Thymus (tissue), 11 donors: ENCODE measurements around the gene EZH2. TPM values are rescaled to one million over a fixed set of nuclear protein-coding genes. Genes with fewer than 3 reads are reported as not detected.

ENCODE experiments used
- DNase-seq, 9 donors: peaks; one replicate each; pipeline ENCODE4 v3.0.0-alpha.2; 2013; ENCODE audit warnings: low spot score in 9 of 9, low read depth in 6 of 9, missing footprints in 1 of 9
- H3K27ac ChIP-seq, 2 donors: one replicate each; pipeline ENCODE4 v1.5.1; 2013; ENCODE audit warnings: control low read depth in 1 of 2, low read depth in 1 of 2, low read length in 1 of 2, mild to moderate bottlenecking in 1 of 2, moderate library complexity in 1 of 2
- H3K27me3 ChIP-seq, 2 donors: one replicate each; pipeline ENCODE4 v1.5.1; 2013; ENCODE audit warnings: low read length in 1 of 2; ENCODE audit not compliant: control insufficient read depth in 2 of 2, insufficient read depth in 1 of 2
- H3K36me3 ChIP-seq, 2 donors: one replicate each; pipeline ENCODE4 v1.5.1; 2013; ENCODE audit warnings: low read length in 1 of 2, mild to moderate bottlenecking in 1 of 2, moderate library complexity in 1 of 2; ENCODE audit not compliant: control insufficient read depth in 2 of 2, insufficient read depth in 2 of 2
- H3K4me1 ChIP-seq, 2 donors: one replicate each; pipeline ENCODE4 v1.5.1; 2013; ENCODE audit warnings: low read length in 2 of 2; ENCODE audit not compliant: control insufficient read depth in 2 of 2, insufficient read depth in 2 of 2
- H3K4me3 ChIP-seq, 2 donors: one replicate each; pipeline ENCODE4 v1.5.1; 2013; ENCODE audit warnings: low read length in 2 of 2, control low read depth in 1 of 2, mild to moderate bottlenecking in 1 of 2
- H3K9me3 ChIP-seq, 2 donors: one replicate each; pipeline ENCODE4 v1.5.1; 2013; ENCODE audit warnings: low read length in 1 of 2, mild to moderate bottlenecking in 1 of 2; ENCODE audit not compliant: control insufficient read depth in 2 of 2, insufficient read depth in 1 of 2
- WGBS: extraction: QIAGEN DNeasy Blood & Tissue Kit; methylation state at CpG from one replicate; pipeline ENCODE4 v1.1.7; 2013; 5-methylcytosine and 5-hydroxymethylcytosine counted together
- polyA plus RNA-seq: library from polyadenylated mRNA; stranded (reverse); fragments of 200-250 nt; gene quantifications from one replicate; pipeline ENCODE4 v1.2.3, GENCODE V29; 2013
- total RNA-seq: library from RNA; stranded (reverse); fragments of 120-200 nt; gene quantifications from one replicate; pipeline ENCODE4 v1.2.4, GENCODE V29; 2013
- donor health status: healthy.

EZH2 gene
- total and polyA plus RNA-seq, 2 donors: 23.4 to 36.0 TPM

- Histone ChIP-seq H3K36me3 (peaks cover 15 to 72% of the 10 kb centered on the region in 2 donors), H3K4me3 (no peak overlapping the region), H3K4me1 (no peaks in the 10 kb centered on the region), H3K27ac (no peak overlapping the region), H3K9me3 (no peaks in the 10 kb centered on the region), H3K27me3 (no peaks in the 10 kb centered on the region)
- DNase-seq: no peak
- WGBS: 99% methylated on average over 2 of the region's 2 CpGs
These were observed 52.3 kb downstream of the EZH2 start for GRCh38 chr7:148831782-148832181.

DNA sequence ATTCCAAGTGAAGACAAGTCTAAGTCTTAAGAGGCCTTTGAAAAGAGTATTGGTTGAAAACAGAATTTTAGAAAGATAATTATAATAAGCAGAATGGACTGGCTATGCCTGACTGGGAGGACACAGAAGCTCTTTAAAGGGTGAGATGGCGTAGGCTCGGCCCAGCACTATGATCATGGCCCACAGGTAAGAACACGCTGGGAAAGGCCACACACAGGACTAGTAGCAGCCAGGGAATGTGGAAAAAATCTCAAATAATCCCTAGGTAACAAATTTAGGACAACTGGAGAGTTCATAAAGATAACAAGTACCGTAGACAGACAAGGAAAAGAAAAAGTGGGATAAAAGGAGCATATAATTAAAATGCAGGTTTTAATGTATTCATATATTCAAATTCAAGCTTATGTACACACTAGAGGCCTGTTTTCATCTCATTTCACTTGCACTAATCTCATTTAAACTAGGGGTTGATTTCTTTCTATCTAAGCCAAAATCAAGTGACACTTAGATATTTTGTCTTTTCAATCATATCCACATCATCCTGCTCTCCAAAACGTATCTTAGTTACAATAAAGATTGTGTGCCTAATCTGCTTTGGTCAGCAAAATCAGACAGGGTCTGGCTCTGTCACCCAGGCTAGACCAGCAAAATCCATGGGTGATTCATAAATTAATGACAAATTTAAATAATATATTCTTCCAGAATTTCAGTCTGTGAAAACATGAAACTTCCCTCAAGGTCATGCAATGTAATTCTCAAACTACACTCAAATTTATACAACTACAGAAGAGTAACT is 53.0 kb downstream of the EZH2 start:
- DNase-seq: no peak
- H3K27me3 ChIP-seq: no peaks in the 10 kb centered on the region
- H3K36me3 ChIP-seq: peaks cover 15 to 69% of the 10 kb centered on the region in 2 donors
- WGBS: 97% methylated on average over 5 of the region's 5 CpGs
- H3K9me3 ChIP-seq: no peaks in the 10 kb centered on the region
- no peak overlapping the region for H3K4me3 ChIP-seq
- H3K27ac ChIP-seq: no peak overlapping the region
- H3K4me1 ChIP-seq: no peaks in the 10 kb centered on the region

GRCh38 chr7:148828965-148829364 is 55.1 kb downstream of the EZH2 start:
- peaks cover 17 to 66% of the 10 kb centered on the region in 2 donors for H3K36me3 ChIP-seq
- WGBS: 42% methylated on average over 1 of the region's 1 CpG
- H3K27ac ChIP-seq: no peak overlapping the region
- no peaks in the 10 kb centered on the region for H3K27me3 ChIP-seq
- DNase-seq: no peak
- no peaks in the 10 kb centered on the region for H3K9me3 ChIP-seq
- H3K4me1 ChIP-seq: no peaks in the 10 kb centered on the region
- no peak overlapping the region for H3K4me3 ChIP-seq

GRCh38 chr7:148825338-148825737 is 58.8 kb downstream of the EZH2 start:
- Histone ChIP-seq H3K4me3 (no peak overlapping the region), H3K27me3 (no peaks in the 10 kb centered on the region), H3K9me3 (no peaks in the 10 kb centered on the region), H3K27ac (no peak overlapping the region), H3K36me3 (peaks cover 18 to 65% of the 10 kb centered on the region in 2 donors), H3K4me1 (no peaks in the 10 kb centered on the region)
- DNase-seq: no peak
- WGBS: 97% methylated on average over 5 of the region's 5 CpGs

DNA sequence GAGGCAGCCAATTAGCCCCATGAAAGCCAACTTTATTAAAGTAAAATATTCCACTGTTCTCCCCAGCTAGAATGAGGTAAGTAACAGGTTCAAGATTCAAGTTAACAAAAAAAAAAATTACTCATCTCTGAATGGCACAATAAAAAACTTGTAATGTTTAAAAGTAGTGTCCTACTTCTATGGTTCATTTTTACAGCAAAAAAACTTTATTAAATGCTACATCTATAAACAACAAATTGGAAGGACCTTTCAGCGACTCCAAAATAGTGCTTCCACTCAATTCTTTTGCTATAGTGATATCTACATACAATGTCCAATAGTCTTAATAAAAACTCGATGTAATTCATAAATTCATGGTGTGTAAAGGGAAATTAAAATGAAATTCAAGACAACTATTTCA is 59.2 kb downstream of the EZH2 start:
- Histone ChIP-seq H3K36me3 (peaks cover 15 to 64% of the 10 kb centered on the region in 2 donors), H3K27ac (no peak overlapping the region)
- 96% methylated on average over 2 of the region's 2 CpGs for WGBS

DNA sequence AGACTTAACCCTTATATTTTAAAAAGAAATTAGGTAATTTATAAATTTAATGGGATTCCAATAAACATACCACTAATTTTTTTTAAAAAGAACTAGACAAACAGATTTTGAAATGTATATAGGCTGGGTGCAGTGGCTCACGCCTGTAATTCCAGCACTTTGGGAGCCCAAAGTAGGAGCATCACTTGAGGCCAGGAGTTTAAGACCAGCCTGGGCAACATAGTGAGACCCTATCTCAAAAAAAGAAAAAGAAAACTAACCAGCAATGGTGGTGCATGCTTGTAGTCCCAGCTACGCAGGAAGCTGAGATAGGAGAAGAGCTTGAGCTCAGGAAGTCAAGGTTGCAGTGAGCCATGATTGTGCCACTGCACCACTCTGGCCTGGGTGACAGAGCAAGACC is 62.7 kb downstream of the EZH2 start:
- 98% methylated on average over 2 of the region's 2 CpGs for WGBS
- no peak for DNase-seq
- H3K36me3 ChIP-seq: peaks cover 27 to 66% of the 10 kb centered on the region in 2 donors

More for the DNA sequence above, 59.2 kb downstream of the EZH2 start:
- Histone ChIP-seq H3K4me3 (no peak overlapping the region), H3K4me1 (no peaks in the 10 kb centered on the region), H3K9me3 (no peaks in the 10 kb centered on the region), H3K27me3 (no peaks in the 10 kb centered on the region)
- DNase-seq: no peak

DNA sequence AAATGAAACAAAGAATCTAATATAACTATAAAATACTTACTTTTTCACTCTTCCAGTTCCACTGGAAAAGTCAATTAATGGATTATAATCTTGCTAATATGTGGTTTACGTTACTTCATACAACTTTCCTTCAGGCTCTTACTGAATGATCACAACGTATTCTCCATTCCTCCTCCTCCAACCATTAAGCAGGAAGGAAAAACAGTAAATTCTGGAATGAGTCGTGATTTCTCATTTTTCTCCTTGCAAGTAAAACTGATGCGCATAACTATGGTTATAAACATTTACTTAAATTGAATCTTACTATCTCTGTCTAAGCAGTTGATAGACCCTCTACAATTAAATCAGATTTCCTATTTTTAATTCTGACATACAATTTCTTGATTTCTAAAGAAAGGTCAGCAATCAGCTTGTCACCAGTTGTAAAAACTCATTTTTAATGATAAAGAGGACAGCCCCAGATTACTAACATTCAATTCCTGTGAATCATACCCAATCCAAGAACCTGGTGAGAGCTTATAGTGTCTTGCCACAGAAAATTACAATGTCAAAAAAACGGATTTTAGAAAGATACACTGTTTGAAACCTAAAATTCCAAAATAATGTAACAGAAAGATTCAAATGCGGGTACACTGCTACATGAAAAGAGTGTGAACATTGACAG is 64.3 kb downstream of the EZH2 start:
- H3K4me3 ChIP-seq: no peak overlapping the region
- H3K4me1 ChIP-seq: no peaks in the 10 kb centered on the region
- WGBS: 98% methylated on average over 6 of the region's 6 CpGs
- H3K9me3 ChIP-seq: no peaks in the 10 kb centered on the region
- DNase-seq: no peak
- no peaks in the 10 kb centered on the region for H3K27me3 ChIP-seq
- H3K27ac ChIP-seq: no peak overlapping the region
- peaks cover 34 to 70% of the 10 kb centered on the region in 2 donors for H3K36me3 ChIP-seq

More for the DNA sequence above, 62.7 kb downstream of the EZH2 start:
- no peaks in the 10 kb centered on the region for H3K4me1 ChIP-seq
- no peak overlapping the region for H3K4me3 ChIP-seq
- H3K27ac ChIP-seq: no peak overlapping the region
- H3K27me3 ChIP-seq: no peaks in the 10 kb centered on the region
- no peaks in the 10 kb centered on the region for H3K9me3 ChIP-seq

DNA sequence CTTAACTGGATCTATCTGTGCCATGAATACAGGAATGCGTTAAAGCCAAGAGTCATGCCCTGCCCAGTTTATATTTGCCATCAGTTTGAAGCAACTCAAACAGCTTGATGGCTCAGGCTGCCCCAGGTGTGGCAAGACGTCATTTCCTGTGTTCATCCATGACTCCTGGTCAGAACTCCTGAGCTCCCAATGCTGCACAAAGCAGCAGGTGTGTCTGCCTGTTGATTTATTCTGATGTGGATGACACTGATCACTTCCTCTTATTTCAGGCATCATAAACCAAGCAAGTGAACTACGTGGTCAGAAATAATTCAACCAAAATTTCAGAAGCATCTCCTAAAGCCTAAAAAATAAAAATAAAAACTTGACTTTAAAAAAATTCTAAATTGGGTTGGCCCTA is 68.5 kb downstream of the EZH2 start:
- no peak for DNase-seq
- H3K4me1 ChIP-seq: no peaks in the 10 kb centered on the region
- H3K36me3 ChIP-seq: peaks cover 54 to 89% of the 10 kb centered on the region in 2 donors
- 95% methylated on average over 3 of the region's 3 CpGs for WGBS
- no peak overlapping the region for H3K27ac ChIP-seq
- H3K4me3 ChIP-seq: no peak overlapping the region
- H3K9me3 ChIP-seq: no peaks in the 10 kb centered on the region
- no peaks in the 10 kb centered on the region for H3K27me3 ChIP-seq

DNA sequence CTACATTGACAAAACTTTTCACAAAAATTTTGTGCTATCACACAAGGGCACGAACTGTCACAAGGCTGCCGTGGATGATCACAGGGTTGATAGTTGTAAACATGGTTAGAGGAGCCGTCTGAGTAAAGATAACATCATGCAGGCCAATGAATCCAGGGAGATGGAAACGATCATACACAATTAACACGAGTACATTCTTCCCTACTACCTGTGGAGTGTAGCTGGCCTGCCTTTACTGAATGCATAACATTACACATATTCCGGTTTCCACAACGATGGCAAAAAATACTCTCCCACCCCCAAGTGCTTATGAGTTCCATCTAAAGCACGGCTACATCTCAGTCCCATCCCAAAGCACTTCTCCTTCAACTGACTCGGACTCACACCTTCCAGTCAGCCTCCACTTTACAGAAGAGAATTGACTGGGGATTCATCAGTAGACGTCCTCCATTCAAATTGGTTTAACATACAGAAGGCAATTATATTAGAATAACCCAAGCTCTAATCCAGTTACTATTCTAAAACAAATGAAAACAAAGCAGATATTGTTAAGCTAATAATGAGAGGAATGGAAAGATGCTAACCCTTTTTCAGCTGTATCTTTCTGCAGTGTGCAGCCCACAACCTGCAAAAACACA is 69.0 kb downstream of the EZH2 start:
- no peak overlapping the region for H3K4me3 ChIP-seq
- H3K27ac ChIP-seq: no peak overlapping the region
- no peaks in the 10 kb centered on the region for H3K27me3 ChIP-seq
- no peaks in the 10 kb centered on the region for H3K4me1 ChIP-seq
- peaks cover 58 to 92% of the 10 kb centered on the region in 2 donors for H3K36me3 ChIP-seq
- WGBS: 97% methylated on average over 10 of the region's 10 CpGs
- DNase-seq: no peak
- H3K9me3 ChIP-seq: no peaks in the 10 kb centered on the region
